H9 (cell line): Measurements from ENCODE around the gene TSC1. TPM values are rescaled to one million over a fixed set of nuclear protein-coding genes. Genes with fewer than 3 reads are reported as not detected.

Experiments
- DNase-seq: peaks from one replicate; pipeline ENCODE4 v3.0.0-alpha.2; 2017
- H2AFZ ChIP-seq: one replicate; pipeline ENCODE4 v1.6.1; 2013; ENCODE audit warnings: mild to moderate bottlenecking, low read length, control low read depth, moderate library complexity
- H2AK5ac ChIP-seq: 2 replicates; pipeline ENCODE4 v1.6.1; 2013; ENCODE audit warnings: low read length, control low read depth, mixed read lengths; ENCODE audit not compliant: insufficient read length
- H2BK120ac ChIP-seq: one replicate; pipeline ENCODE4 v1.6.1; 2013; ENCODE audit warnings: low read depth, mild to moderate bottlenecking, low read length, control low read depth, inconsistent platforms; ENCODE audit not compliant: poor library complexity, severe bottlenecking
- H2BK12ac ChIP-seq: 2 replicates; pipeline ENCODE4 v1.6.1; 2013; ENCODE audit warnings: low read length, control low read depth, mixed read lengths, low read depth; ENCODE audit not compliant: insufficient read length
- H2BK15ac ChIP-seq: 2 replicates; pipeline ENCODE4 v1.6.1; 2013; ENCODE audit warnings: low read depth, low read length, control low read depth
- H2BK20ac ChIP-seq: one replicate; pipeline ENCODE4 v1.6.1; 2013; ENCODE audit warnings: low read depth, mild to moderate bottlenecking, low read length, control low read depth, inconsistent platforms; ENCODE audit not compliant: poor library complexity, severe bottlenecking
- H2BK5ac ChIP-seq: 2 replicates; pipeline ENCODE4 v1.6.1; 2013; ENCODE audit warnings: low read length, control low read depth, mixed read lengths; ENCODE audit not compliant: insufficient read length
- H3K14ac ChIP-seq: 2 replicates; pipeline ENCODE4 v1.6.1; 2013; ENCODE audit warnings: low read length, control low read depth; ENCODE audit not compliant: insufficient read depth
- H3K18ac ChIP-seq: 2 replicates; pipeline ENCODE4 v1.6.1; 2013; ENCODE audit warnings: low read depth, mild to moderate bottlenecking, mixed read lengths, low read length, control low read depth; ENCODE audit not compliant: insufficient read length
- H3K23ac ChIP-seq: 2 replicates; pipeline ENCODE4 v1.6.1; 2013; ENCODE audit warnings: low read length, control low read depth, mixed read lengths, low read depth; ENCODE audit not compliant: insufficient read length
- H3K23me2 ChIP-seq: 2 replicates; pipeline ENCODE4 v1.6.1; 2013; ENCODE audit warnings: low read depth, mild to moderate bottlenecking, mixed read lengths, low read length, control low read depth; ENCODE audit not compliant: insufficient read length, poor library complexity, severe bottlenecking
- H3K27ac ChIP-seq: 2 replicates; pipeline ENCODE4 v1.5.1; 2013; ENCODE audit warnings: low read length, control low read depth, mixed read lengths, low read depth; ENCODE audit not compliant: insufficient read length
- H3K27me3 ChIP-seq: 2 replicates; pipeline ENCODE4 v1.6.1; 2013; ENCODE audit warnings: low read length, control low read depth, inconsistent platforms; ENCODE audit not compliant: insufficient read depth
- H3K4ac ChIP-seq: 2 replicates; pipeline ENCODE4 v1.6.1; 2013; ENCODE audit warnings: low read depth, mild to moderate bottlenecking, control low read depth, inconsistent platforms, low read length, moderate library complexity
- H3K4me1 ChIP-seq: 2 replicates; pipeline ENCODE4 v1.6.1; 2013; ENCODE audit warnings: low read length, control low read depth, inconsistent platforms; ENCODE audit not compliant: insufficient read depth
- H3K4me2 ChIP-seq: 2 replicates; pipeline ENCODE4 v1.6.1; 2013; ENCODE audit warnings: low read length, control low read depth, mixed read lengths; ENCODE audit not compliant: insufficient read length, insufficient read depth
- H3K56ac ChIP-seq: 2 replicates; pipeline ENCODE4 v1.6.1; 2013; ENCODE audit warnings: low read depth, mild to moderate bottlenecking, mixed read lengths, low read length, control low read depth; ENCODE audit not compliant: insufficient read length
- H3K79me1 ChIP-seq: 2 replicates; pipeline ENCODE4 v1.6.1; 2013; ENCODE audit warnings: low read depth, mild to moderate bottlenecking, moderate library complexity, low read length, control low read depth, inconsistent platforms; ENCODE audit not compliant: insufficient read depth, poor library complexity, severe bottlenecking
- H3K79me2 ChIP-seq: 2 replicates; pipeline ENCODE4 v1.6.1; 2013; ENCODE audit warnings: low read length, control low read depth, inconsistent platforms; ENCODE audit not compliant: insufficient read depth
- H3K9ac ChIP-seq: 2 replicates; pipeline ENCODE4 v1.6.1; 2013; ENCODE audit warnings: low read length, control low read depth, mixed read lengths; ENCODE audit not compliant: insufficient read length; ENCODE audit errors: extremely low read depth
- H3K9me3 ChIP-seq: one replicate; pipeline ENCODE4 v1.6.1; 2013; ENCODE audit warnings: low read depth, low read length, inconsistent platforms; ENCODE audit not compliant: control insufficient read depth
- H3T11ph ChIP-seq: one replicate; pipeline ENCODE4 v1.6.1; 2013; ENCODE audit warnings: mild to moderate bottlenecking, low read length, control low read depth, inconsistent platforms
- H4K20me1 ChIP-seq: one replicate; pipeline ENCODE4 v1.6.1; 2013; ENCODE audit not compliant: control insufficient read depth, insufficient read length, insufficient read depth
- H4K5ac ChIP-seq: 2 replicates; pipeline ENCODE4 v1.6.1; 2013; ENCODE audit warnings: low read depth, mild to moderate bottlenecking, mixed read lengths, low read length, control low read depth; ENCODE audit not compliant: insufficient read length
- H4K8ac ChIP-seq: replicated peaks from 2 replicates; pipeline ENCODE4 v1.6.1; 2013; ENCODE audit warnings: low read length, control low read depth, mixed read lengths, low read depth; ENCODE audit not compliant: insufficient read length
- H4K91ac ChIP-seq: 2 replicates; pipeline ENCODE4 v1.6.1; 2013; ENCODE audit warnings: low read depth, mild to moderate bottlenecking, moderate library complexity, mixed read lengths, low read length, control low read depth; ENCODE audit not compliant: insufficient read length
- H3K27ac Mint-ChIP-seq, 3 experiments: 2 replicates in 2 of 3; 3 replicates in 1 of 3; pipeline ENCODE4 v1.8.0; 2020 to 2021; ENCODE audit warnings: mixed read lengths in 3 of 3, mild to moderate bottlenecking in 1 of 3, moderate library complexity in 1 of 3
- H3K27me3 Mint-ChIP-seq: 2 replicates; pipeline ENCODE4 v1.8.0; 2021; ENCODE audit warnings: low read depth, mild to moderate bottlenecking, moderate library complexity, mixed read lengths
- H3K36me3 Mint-ChIP-seq, 3 experiments: 2 replicates in 2 of 3; 3 replicates in 1 of 3; pipeline ENCODE4 v1.8.0; 2020 to 2021; ENCODE audit warnings: low read depth in 3 of 3, mixed read lengths in 3 of 3; ENCODE audit not compliant: insufficient read depth in 1 of 3
- H3K4me1 Mint-ChIP-seq, 2 experiments: 2 replicates each; pipeline ENCODE4 v1.8.0; 2020; ENCODE audit warnings: mixed read lengths in 2 of 2
- H3K4me3 Mint-ChIP-seq, 2 experiments: 2 replicates in 1 of 2; 3 replicates in 1 of 2; pipeline ENCODE4 v1.8.0; 2020 to 2021; ENCODE audit warnings: mild to moderate bottlenecking in 2 of 2, mixed read lengths in 2 of 2, moderate library complexity in 1 of 2
- H3K9me3 Mint-ChIP-seq, 2 experiments: 2 replicates in 1 of 2; 3 replicates in 1 of 2; pipeline ENCODE4 v1.8.0; 2020; ENCODE audit warnings: mild to moderate bottlenecking in 2 of 2, mixed read lengths in 2 of 2, moderate library complexity in 1 of 2
- WGBS: extraction: QIAGEN DNeasy Blood & Tissue Kit; methylation state at CpG from one replicate; pipeline ENCODE4 v1.1.7; 2013; ENCODE audit warnings: missing lambda C conversion rate, low lambda C conversion rate, mixed read lengths; ENCODE audit not compliant: insufficient read length; ENCODE audit errors: extremely low coverage; 5-methylcytosine and 5-hydroxymethylcytosine counted together
- total RNA-seq: library from RNA; stranded (reverse); gene quantifications from 2 replicates; pipeline ENCODE4 v1.2.1, GENCODE V29; 2021
- TF ChIP-seq, protein P1 (sequence below): fragments of 200-600 bp; sonication (generic); conservative IDR thresholded peaks from 3 replicates; pipeline ENCODE4 v1.8.0; 2021; ENCODE audit warnings: antibody characterized with exemption, mild to moderate bottlenecking

TSC1 gene
- total RNA-seq, 1 experiment from 2014 or later: 32.7 TPM

DNA sequence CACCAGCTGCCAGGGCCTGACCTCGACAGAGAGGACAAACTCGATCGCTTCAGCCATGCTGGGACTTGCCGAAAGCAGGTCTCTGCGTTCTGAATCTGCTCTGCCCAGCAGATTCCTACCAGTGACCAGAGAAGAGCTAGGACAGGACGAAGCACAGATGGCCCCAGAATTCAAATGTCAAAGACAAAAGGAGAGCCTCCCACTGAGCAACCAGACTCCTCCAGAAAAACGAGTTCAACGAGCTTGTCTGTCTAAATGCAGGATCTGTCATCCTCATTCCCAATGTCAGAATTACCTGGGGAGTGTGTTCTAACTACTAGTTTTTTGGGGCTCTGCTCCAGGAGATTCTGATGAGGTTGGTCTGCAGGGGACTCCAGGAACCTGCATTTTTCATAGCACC, 79.7 kb downstream of the TSC1 start:
- no peak overlapping the region for H4K5ac ChIP-seq
- no peak overlapping the region for H3K27ac ChIP-seq
- no peaks in the 10 kb centered on the region for H4K20me1 ChIP-seq
- H3K23ac ChIP-seq: no peak overlapping the region
- H2BK5ac ChIP-seq: no peak overlapping the region
- no peak overlapping the region for H2BK20ac ChIP-seq
- no peaks in the 10 kb centered on the region for H3K23me2 ChIP-seq
- no peak overlapping the region for H3K9ac ChIP-seq
- H3K9me3 Mint-ChIP-seq: no peaks in the 10 kb centered on the region
- peaks cover 14 to 15% of the 10 kb centered on the region in 2 experiments for H3K4me1 Mint-ChIP-seq
- H3K27ac Mint-ChIP-seq: no peak overlapping the region
- no peak overlapping the region for H4K91ac ChIP-seq
- H3K14ac ChIP-seq: no peak overlapping the region
- H2AK5ac ChIP-seq: no peak overlapping the region
- no peak overlapping the region for H2BK12ac ChIP-seq
- H2BK120ac ChIP-seq: no peak overlapping the region
- TF ChIP-seq, protein P1, sequence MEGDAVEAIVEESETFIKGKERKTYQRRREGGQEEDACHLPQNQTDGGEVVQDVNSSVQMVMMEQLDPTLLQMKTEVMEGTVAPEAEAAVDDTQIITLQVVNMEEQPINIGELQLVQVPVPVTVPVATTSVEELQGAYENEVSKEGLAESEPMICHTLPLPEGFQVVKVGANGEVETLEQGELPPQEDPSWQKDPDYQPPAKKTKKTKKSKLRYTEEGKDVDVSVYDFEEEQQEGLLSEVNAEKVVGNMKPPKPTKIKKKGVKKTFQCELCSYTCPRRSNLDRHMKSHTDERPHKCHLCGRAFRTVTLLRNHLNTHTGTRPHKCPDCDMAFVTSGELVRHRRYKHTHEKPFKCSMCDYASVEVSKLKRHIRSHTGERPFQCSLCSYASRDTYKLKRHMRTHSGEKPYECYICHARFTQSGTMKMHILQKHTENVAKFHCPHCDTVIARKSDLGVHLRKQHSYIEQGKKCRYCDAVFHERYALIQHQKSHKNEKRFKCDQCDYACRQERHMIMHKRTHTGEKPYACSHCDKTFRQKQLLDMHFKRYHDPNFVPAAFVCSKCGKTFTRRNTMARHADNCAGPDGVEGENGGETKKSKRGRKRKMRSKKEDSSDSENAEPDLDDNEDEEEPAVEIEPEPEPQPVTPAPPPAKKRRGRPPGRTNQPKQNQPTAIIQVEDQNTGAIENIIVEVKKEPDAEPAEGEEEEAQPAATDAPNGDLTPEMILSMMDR: no peak
- no peak overlapping the region for H3K4me3 Mint-ChIP-seq
- no peak overlapping the region for H4K8ac ChIP-seq
- no peak overlapping the region for H3T11ph ChIP-seq
- WGBS: no CpG with 5 or more reads among the region's 8 CpGs
- peaks cover 7% of the 10 kb centered on the region for H3K27me3 Mint-ChIP-seq
- H3K18ac ChIP-seq: no peak overlapping the region
- no peak overlapping the region for H3K4ac ChIP-seq
- no peaks in the 10 kb centered on the region for H3K27me3 ChIP-seq
- no peaks in the 10 kb centered on the region for H3K4me1 ChIP-seq
- H3K36me3 Mint-ChIP-seq: no peaks in the 10 kb centered on the region
- no peaks in the 10 kb centered on the region for H3K9me3 ChIP-seq
- no peak for DNase-seq
- H3K79me1 ChIP-seq: no peaks in the 10 kb centered on the region
- H3K79me2 ChIP-seq: no peaks in the 10 kb centered on the region
- H3K4me2 ChIP-seq: no peak overlapping the region
- no peak overlapping the region for H2BK15ac ChIP-seq
- no peak overlapping the region for H2AFZ ChIP-seq
- H3K56ac ChIP-seq: no peak overlapping the region
